Right cardiac atrium (tissue), 5 donors: Measurements from ENCODE around the gene ZDHHC11. TPM values are rescaled to one million over a fixed set of nuclear protein-coding genes. Genes with fewer than 3 reads are reported as not detected.

Experiments used
- ATAC-seq, 2 donors: fragments of 200-7000 bp; cut with Tn5 transposase; one replicate each; pipeline versions ENCODE4 v1.8.0 to v1.9.1; 2020; ENCODE audit warnings: moderate library complexity in 2 of 2, mild to moderate bottlenecking in 1 of 2
- DNase-seq, 3 donors: peaks; one replicate each; pipeline ENCODE4 v3.0.0-alpha.2; 2020
- H3K27ac ChIP-seq: one replicate; pipeline ENCODE4 v1.5.1; 2013; ENCODE audit warnings: mild to moderate bottlenecking, low read length, control low read depth, moderate library complexity
- H3K27me3 ChIP-seq: one replicate; pipeline ENCODE4 v1.6.1; 2013; ENCODE audit not compliant: control insufficient read depth, insufficient read depth
- H3K4me1 ChIP-seq: one replicate; pipeline ENCODE4 v1.6.1; 2013; ENCODE audit warnings: low read length; ENCODE audit not compliant: control insufficient read depth, insufficient read depth
- H3K4me3 ChIP-seq: one replicate; pipeline ENCODE4 v1.5.1; 2013; ENCODE audit warnings: low read length, control low read depth
- H3K9me3 ChIP-seq: one replicate; pipeline ENCODE4 v1.6.1; 2013; ENCODE audit warnings: low read length; ENCODE audit not compliant: control insufficient read depth
- WGBS: extraction: QIAGEN DNeasy Blood & Tissue Kit; methylation state at CpG from one replicate; pipeline ENCODE4 v1.1.7; 2013; 5-methylcytosine and 5-hydroxymethylcytosine counted together
- intact Hi-C, 4 donors: fragments of 100-400 bp; cut with DNase I; formaldehyde crosslinking; loops; one replicate each; pipeline versions ENCODE4 v1.11.0 to v1.14.0; 2022 to 2023
- polyA plus RNA-seq: library from polyadenylated mRNA; stranded (reverse); fragments of 200-250 nt; gene quantifications from one replicate; pipeline ENCODE4 v1.2.3, GENCODE V29; 2013
- total RNA-seq, 4 donors: library from RNA; stranded (reverse); fragmentation: NEBNext Ultra II Directional; extraction: Animal tissue kit (Norgen Biotek cat#: 25700); gene quantifications; one replicate each; pipeline ENCODE4 v1.2.1, GENCODE V29; 2021
- donor health status: healthy with polysubstance abuse.
- donor health status: DM: no; HTN: yes; CAD: no.
- donor health status: DM: no; HTN: no; CAD: no.
- donor health status: DM: no; HTN: yes; CAD: no; lungs with severe emphysema.
- donor health status: DM: yes; HTN: yes; CAD: no.

ZDHHC11 gene
- total and polyA plus RNA-seq, 5 donors: 5.8 to 66.1 (median 25.0) TPM

DNA sequence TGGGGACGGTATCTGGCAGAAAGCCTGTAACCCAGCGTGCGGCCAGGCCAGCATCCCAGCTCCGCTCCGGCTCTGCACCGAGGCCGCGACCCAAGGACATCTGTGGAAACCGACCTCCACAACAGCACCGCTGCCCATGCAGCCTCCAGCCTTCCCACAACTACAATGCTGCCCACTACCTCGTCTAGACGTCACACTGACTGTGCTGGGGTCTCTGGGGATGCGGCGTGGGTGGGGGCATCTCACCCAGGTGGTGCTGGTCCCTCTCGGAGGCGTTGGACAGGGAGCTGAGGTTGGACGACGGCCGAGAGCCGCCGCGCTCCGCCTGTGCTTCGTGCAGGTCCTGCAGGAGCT is 14.4 kb upstream of the ZDHHC11 start:
- intact Hi-C loops: no loop called here
- WGBS: 88% methylated on average over 24 of the region's 24 CpGs
- Histone ChIP-seq H3K27me3 (no peaks in the 10 kb centered on the region), H3K9me3 (no peaks in the 10 kb centered on the region), H3K4me3 (no peak overlapping the region), H3K4me1 (no peaks in the 10 kb centered on the region), H3K27ac (no peak overlapping the region)
- ATAC-seq: no peak
- peak in 2 of 3 donors; percentile 50 to 64 for DNase-seq

DNA sequence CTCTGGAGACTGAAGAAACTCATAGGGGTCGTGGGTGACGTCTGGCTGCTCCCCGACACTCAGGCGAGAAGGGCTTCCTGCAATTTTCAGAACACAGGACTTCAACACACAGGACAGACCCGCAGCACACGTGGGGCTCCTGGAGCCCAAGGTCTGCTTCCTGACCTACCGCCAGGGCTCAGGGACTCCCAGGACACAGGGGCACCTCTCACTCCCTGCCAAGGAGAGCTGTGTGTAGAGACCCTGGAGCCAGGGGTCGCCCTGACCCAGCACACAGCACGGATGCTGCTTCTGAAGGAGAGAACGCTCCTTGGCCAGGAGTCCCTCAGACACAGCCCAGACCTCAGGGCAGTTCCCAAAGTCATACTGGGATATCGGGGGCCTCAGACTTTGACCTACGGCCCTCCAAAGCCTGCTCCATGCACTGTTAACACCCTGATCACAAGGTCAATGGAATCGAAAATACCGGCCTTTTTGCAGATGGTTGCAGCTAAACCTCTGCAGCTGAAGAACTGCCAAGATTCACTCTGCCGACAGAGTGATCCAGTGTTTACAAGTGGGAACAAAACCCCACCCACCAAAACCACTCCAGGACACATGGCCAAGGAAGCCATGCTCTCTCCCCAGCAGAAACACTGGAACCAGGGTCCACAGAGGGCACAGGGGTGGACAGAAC is 13.8 kb upstream of the ZDHHC11 start:
- DNase-seq: peak in 2 of 3 donors; percentile 53 to 58
- Histone ChIP-seq H3K27ac (no peak overlapping the region), H3K4me3 (no peak overlapping the region), H3K4me1 (no peaks in the 10 kb centered on the region), H3K9me3 (no peaks in the 10 kb centered on the region), H3K27me3 (no peaks in the 10 kb centered on the region)
- WGBS: 74% methylated on average over 15 of the region's 15 CpGs
- ATAC-seq: peak in 1 of 2 donors; percentile 19
- intact Hi-C loops: no loop called here

DNA sequence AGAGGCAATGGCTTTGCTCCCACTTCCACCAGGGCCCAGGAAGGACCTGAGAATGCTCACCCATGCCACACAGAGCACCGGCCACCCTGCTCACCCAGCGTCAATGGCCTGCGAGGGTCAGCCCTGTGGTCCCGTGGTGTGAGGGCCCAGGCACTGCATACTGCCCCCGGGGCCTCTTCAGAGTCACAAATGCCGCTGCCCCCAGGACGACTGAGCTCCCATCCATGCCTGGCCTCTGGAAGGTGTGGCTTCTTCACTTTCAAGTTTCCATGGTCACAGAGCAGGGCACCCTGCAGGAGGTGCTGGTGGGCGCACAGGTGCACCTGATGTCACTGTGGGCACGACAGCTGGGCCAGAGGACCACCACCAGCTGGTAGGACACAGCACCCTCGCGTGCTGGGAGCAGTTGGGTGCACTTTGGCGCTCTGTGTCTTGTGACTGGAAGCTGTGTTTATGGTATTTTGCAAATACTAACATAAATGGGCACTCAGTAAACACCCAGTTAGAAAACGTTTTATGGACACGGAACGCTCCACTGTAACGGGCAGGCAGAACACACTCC is 12.5 kb upstream of the ZDHHC11 start:
- H3K4me3 ChIP-seq: no peak overlapping the region
- H3K4me1 ChIP-seq: no peaks in the 10 kb centered on the region
- 91% methylated on average over 16 of the region's 16 CpGs for WGBS
- no peak for ATAC-seq
- H3K9me3 ChIP-seq: no peaks in the 10 kb centered on the region
- no peak overlapping the region for H3K27ac ChIP-seq
- H3K27me3 ChIP-seq: no peaks in the 10 kb centered on the region
- intact Hi-C loops: no loop called here
- DNase-seq: peak in 2 of 3 donors; percentile 21 to 33

DNA sequence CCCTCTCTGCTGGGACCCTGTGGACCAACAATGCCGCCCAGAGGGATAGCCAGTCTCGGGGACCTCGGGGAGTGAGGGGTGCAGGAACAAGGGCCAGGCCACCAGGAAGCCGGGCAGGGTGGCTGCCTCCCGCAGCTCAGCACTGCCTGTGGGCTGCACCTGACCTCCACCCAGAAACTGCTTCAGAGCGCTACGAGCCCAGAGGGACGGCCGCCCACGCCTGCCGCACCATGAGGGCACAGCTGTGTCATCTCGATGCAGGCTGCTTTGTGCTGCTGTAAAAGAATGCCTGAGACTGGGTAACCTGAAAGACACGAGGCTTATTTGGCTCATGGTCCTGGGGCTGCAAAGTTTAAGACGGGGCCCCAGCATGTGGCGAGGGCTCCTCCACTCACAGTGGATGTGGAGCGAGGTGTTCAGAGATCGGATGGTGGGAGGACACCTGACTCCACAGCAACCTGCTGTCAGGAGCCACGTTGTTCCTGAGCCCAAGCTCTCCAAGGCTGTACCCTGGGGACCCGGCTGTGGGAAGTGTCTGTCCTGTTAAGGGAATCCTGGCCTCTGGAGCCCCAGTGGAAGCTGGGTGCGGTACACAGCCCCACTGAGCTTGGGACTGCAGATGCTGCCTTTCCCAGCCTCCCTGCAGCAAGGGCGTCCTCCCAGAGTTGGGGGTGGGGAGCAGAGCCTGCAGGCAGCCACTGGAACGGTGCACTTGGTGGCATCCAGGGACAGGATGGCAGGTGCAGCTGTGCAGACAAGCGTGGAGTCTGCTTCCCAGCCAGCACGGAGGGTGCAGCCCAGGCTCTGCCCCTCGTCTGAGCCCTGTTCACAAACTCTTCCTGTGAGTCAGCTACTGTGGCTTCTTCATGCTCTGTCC is 11.8 kb upstream of the ZDHHC11 start:
- ATAC-seq: no peak
- Histone ChIP-seq H3K27ac (no peak overlapping the region), H3K4me1 (no peaks in the 10 kb centered on the region), H3K4me3 (no peak overlapping the region), H3K9me3 (no peaks in the 10 kb centered on the region), H3K27me3 (no peaks in the 10 kb centered on the region)
- WGBS: 83% methylated on average over 25 of the region's 25 CpGs
- peak in 2 of 3 donors; percentile 39 to 45 for DNase-seq
- intact Hi-C loops: no loop called here

DNA sequence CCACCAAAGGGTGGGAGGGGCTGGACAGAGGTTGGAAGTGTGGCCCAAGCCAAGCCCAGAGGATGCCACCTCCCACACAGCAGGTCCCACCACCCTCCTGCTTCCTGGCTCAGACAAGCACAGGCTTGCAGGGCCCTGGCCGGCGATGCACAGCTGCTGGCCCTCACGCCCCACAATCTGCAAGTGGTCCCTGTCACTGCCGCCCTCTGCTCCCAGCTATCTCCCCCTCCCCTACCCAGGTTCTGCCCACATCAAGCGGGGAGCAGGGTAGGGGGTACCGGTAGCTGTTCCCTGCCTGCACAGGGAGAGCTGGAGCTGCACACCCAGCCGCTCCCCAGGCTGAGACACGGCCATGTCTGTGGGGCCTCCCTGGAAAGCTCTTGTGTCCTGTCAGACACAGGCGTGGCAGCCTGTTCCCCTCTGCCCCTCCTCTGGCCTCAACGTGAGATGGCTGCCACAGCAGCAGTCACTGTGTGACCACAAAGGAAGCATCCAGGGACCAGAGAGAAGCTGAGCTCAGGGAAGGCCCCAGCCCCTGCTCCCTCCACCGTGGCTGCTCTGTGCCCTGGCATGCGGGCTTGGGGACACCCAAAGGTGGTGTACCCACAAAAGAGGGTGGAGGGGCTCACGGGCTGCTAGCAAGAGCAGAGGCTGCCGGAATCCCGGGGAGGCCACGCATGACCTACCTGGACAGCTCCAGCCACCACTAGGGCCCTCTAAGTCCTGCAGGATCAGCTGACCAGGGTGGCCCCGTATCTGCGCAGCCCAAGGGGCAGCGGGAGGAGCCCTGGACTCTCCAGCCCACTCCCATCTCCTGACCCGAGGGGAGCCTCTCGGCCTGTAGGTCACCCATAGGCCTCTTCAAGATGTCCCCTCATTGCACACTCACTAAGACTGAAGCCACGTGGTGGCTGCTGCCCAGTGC is 10.9 kb upstream of the ZDHHC11 start:
- ATAC-seq (peak in 1 of 2 donors; percentile 2), DNase-seq (peak in 2 of 3 donors; percentile 33 to 57)
- H3K4me3 ChIP-seq: no peak overlapping the region

DNA sequence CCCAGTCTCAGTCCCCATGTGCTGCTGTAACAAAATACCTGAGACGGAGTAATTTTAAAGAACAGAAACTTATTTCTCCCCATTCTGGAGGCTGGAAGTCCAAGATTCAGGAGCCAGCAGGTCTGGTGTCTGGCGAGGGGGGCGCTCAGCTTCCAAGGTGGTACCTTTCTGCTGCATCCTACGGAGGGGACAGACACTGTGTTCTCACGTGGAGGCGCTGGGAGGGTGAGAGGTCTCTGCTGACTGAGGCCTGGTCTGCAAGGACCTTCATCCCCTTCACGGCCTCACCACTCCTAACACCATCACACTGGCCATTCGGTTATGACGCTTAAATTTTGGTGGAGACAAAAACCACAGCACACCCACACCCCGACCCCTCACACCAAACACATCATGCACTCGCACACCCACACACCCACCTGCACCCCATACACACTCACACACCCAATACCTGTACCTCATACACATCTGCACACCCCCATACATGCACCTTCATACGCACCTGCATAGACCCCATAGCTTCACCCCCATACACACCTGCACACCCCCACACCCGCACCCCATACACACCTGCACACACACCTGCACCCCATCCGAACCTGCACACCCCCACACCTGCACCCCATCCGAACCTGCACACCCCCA is 9.8 kb upstream of the ZDHHC11 start:
- Histone ChIP-seq H3K4me1 (no peaks in the 10 kb centered on the region), H3K27me3 (no peaks in the 10 kb centered on the region), H3K9me3 (no peaks in the 10 kb centered on the region), H3K27ac (no peak overlapping the region), H3K4me3 (no peak overlapping the region)
- ATAC-seq (no peak), DNase-seq (peak in 2 of 3 donors; percentile 25 to 40)
- WGBS: 91% methylated on average over 15 of the region's 15 CpGs
- intact Hi-C loops: no loop called here

More for the DNA sequence above, 10.9 kb upstream of the ZDHHC11 start:
- H3K9me3 ChIP-seq: no peaks in the 10 kb centered on the region
- H3K27ac ChIP-seq: no peak overlapping the region
- H3K27me3 ChIP-seq: no peaks in the 10 kb centered on the region
- 77% methylated on average over 22 of the region's 22 CpGs for WGBS
- H3K4me1 ChIP-seq: no peaks in the 10 kb centered on the region
- intact Hi-C loops: no loop called here

DNA sequence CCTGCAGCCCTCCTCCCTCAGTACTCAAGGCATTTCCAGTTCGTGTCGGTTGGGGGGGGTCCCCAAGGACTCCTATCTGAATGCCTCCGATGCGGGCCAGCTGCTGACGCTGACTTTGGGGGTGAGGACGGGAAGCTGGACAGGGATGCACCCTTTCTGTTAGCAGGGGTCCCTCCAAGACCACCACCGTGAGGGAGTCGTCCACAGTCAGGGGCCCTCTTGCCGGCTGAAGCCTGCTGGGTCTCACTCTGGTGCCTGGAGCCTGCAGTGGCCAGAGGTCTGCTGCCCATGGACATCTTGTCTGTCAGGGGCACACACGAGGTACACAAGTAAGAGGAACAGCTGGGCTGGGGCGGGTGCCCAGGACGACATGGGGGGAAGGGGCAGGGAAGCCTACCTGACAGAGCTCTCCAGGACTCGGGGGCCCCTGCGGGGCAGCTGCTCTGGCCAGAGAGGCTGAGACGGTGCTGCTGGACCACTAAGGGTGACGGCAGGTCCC is 9.1 kb upstream of the ZDHHC11 start:
- no peak overlapping the region for H3K27ac ChIP-seq
- intact Hi-C loops: no loop called here
- no peaks in the 10 kb centered on the region for H3K27me3 ChIP-seq
- peak; percentile 24 to 58 (median 56) for DNase-seq
- H3K4me1 ChIP-seq: no peaks in the 10 kb centered on the region
- H3K4me3 ChIP-seq: no peak overlapping the region
- 66% methylated on average over 16 of the region's 16 CpGs for WGBS
- no peaks in the 10 kb centered on the region for H3K9me3 ChIP-seq
- no peak for ATAC-seq

DNA sequence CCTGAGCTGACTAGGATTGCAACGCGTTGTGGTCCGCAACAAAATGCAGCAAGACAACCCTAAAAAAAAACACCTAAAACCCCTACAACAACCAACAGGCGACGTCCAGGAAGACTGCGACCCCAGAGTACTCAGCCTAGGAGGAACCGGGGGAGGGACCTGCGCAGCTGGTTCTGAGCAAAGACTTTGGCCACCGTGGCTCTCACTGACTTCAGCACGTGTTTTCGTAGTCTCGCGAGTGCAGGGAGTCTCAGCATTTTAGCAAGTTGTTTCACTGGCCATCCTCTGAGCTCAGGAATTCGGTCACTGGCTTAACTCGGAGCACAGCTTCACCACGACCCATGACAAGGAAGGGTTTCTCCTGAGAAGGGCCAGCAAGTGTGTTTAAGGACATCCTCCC is 8.6 kb upstream of the ZDHHC11 start:
- Histone ChIP-seq H3K9me3 (no peaks in the 10 kb centered on the region), H3K4me3 (no peak overlapping the region), H3K27me3 (no peaks in the 10 kb centered on the region), H3K4me1 (no peaks in the 10 kb centered on the region), H3K27ac (no peak overlapping the region)
- peak; percentile 39 to 70 (median 40) for DNase-seq
- 72% methylated on average over 16 of the region's 16 CpGs for WGBS
- no peak for ATAC-seq
- intact Hi-C loops: no loop called here

DNA sequence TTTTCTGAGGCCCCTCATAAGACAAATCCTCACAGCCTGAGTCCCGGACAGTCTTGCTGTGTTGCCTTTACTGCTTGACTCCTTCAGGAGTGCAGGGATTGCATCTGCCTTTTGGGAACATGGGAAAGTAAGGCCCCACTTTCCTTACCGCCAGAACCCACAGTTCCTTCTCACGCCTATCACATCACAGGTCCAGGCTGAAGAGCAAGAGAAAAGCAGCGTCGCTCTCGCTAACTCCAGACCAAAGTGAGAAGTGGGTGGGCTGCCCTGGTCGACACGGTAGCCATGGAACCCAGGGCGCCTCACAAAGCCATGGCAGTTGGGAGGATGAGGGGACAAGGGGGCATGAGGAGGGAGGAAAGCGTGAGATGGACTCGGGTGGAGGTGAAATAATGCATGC is 7.9 kb upstream of the ZDHHC11 start:
- ATAC-seq (no peak), DNase-seq (peak in 2 of 3 donors; percentile 15 to 23)
- no peak overlapping the region for H3K27ac ChIP-seq
- WGBS: 90% methylated on average over 11 of the region's 11 CpGs
- no peak overlapping the region for H3K4me3 ChIP-seq
- H3K4me1 ChIP-seq: no peaks in the 10 kb centered on the region
- H3K9me3 ChIP-seq: no peaks in the 10 kb centered on the region
- intact Hi-C loops: no loop called here
- no peaks in the 10 kb centered on the region for H3K27me3 ChIP-seq
